Ascending aorta (tissue), 2 donors: ENCODE measurements around the gene RBM33. TPM values are rescaled to one million over a fixed set of nuclear protein-coding genes. Genes with fewer than 3 reads are reported as not detected.

Experiments
- DNase-seq, 2 donors: peaks; one replicate each; pipeline ENCODE4 v3.0.0-alpha.2; 2019; ENCODE audit warnings: low spot score in 2 of 2
- H3K27ac ChIP-seq, 2 donors: fragments of 200-600 bp; sonication (generic); one replicate each; pipeline ENCODE4 v1.5.1; 2016 to 2017; ENCODE audit warnings: mild to moderate bottlenecking in 1 of 2
- H3K27me3 ChIP-seq: fragments of 200-600 bp; sonication (generic); one replicate; pipeline ENCODE4 v1.5.1; 2017
- H3K36me3 ChIP-seq, 2 donors: fragments of 200-600 bp; sonication (generic); one replicate each; pipeline ENCODE4 v1.5.1; 2016
- H3K4me1 ChIP-seq, 2 donors: fragments of 200-600 bp; sonication (generic); one replicate each; pipeline ENCODE4 v1.5.1; 2016 to 2017; ENCODE audit warnings: mild to moderate bottlenecking in 1 of 2
- H3K4me3 ChIP-seq, 2 donors: fragments of 200-600 bp; sonication (generic); one replicate each; pipeline ENCODE4 v1.5.1; 2016 to 2017; ENCODE audit warnings: mild to moderate bottlenecking in 1 of 2
- H3K9me3 ChIP-seq, 2 donors: fragments of 200-600 bp; sonication (generic); one replicate each; pipeline ENCODE4 v1.5.1; 2016
- CTCF ChIP-seq, 3 experiments: fragments of 200-600 bp in 2 of 3; fragments of 450-650 bp in 1 of 3; sonication (generic) in 2 of 3; IDR thresholded peaks; one replicate each; pipeline ENCODE4 v1.5.1; 2016 to 2019; ENCODE audit warnings: antibody characterized with exemption in 3 of 3, mild to moderate bottlenecking in 1 of 3, moderate library complexity in 1 of 3
- intact Hi-C: fragments of 100-400 bp; cut with DNase I; formaldehyde crosslinking; loops from one replicate; pipeline ENCODE4 v1.15.1; 2023
- total RNA-seq: library from RNA; depleted of rRNA; stranded (reverse); fragments of >200 nt; gene quantifications from one replicate; pipeline ENCODE4 v1.1.0, GENCODE V29; 2016

RBM33 gene
- total RNA-seq, 1 donor from 2014 or later: 44.2 TPM

- intact Hi-C loops: no loop called here
- no peaks in the 10 kb centered on the region for H3K27me3 ChIP-seq
- H3K4me3 ChIP-seq: no peak overlapping the region
These were observed 173.8 kb downstream of the RBM33 start for GRCh38 chr7:155818154-155818819.

GRCh38 chr7:155818820-155819168, 174.3 kb downstream of the RBM33 start:
- Histone ChIP-seq H3K36me3 (no peaks in the 10 kb centered on the region), H3K27ac (no peak overlapping the region), H3K9me3 (no peaks in the 10 kb centered on the region), H3K4me3 (no peak overlapping the region), H3K27me3 (no peaks in the 10 kb centered on the region), H3K4me1 (no peaks in the 10 kb centered on the region)
- intact Hi-C loops: no loop called here
- DNase-seq: no peak
- TF ChIP-seq CTCF (IDR thresholded peaks at IDR 0.05): no peak

More at GRCh38 chr7:155818154-155818819, 173.8 kb downstream of the RBM33 start:
- Histone ChIP-seq H3K27ac (no peak overlapping the region), H3K36me3 (no peaks in the 10 kb centered on the region), H3K9me3 (no peaks in the 10 kb centered on the region), H3K4me1 (no peaks in the 10 kb centered on the region)
- no peak for DNase-seq
- TF ChIP-seq CTCF (IDR thresholded peaks at IDR 0.05): no peak

GRCh38 chr7:155819186-155819585, 174.7 kb downstream of the RBM33 start:
- Histone ChIP-seq H3K27ac (no peak overlapping the region), H3K4me3 (no peak overlapping the region), H3K4me1 (no peaks in the 10 kb centered on the region), H3K27me3 (no peaks in the 10 kb centered on the region), H3K36me3 (no peaks in the 10 kb centered on the region), H3K9me3 (no peaks in the 10 kb centered on the region)
- intact Hi-C loops: no loop called here
- no peak for DNase-seq
- TF ChIP-seq CTCF (IDR thresholded peaks at IDR 0.05): no peak

GRCh38 chr7:155820246-155820645, 175.8 kb downstream of the RBM33 start:
- Histone ChIP-seq H3K4me3 (no peak overlapping the region), H3K27me3 (no peaks in the 10 kb centered on the region), H3K4me1 (no peaks in the 10 kb centered on the region), H3K36me3 (no peaks in the 10 kb centered on the region), H3K27ac (no peak overlapping the region), H3K9me3 (no peaks in the 10 kb centered on the region)
- intact Hi-C loops: no loop called here
- no peak for TF ChIP-seq CTCF (IDR thresholded peaks at IDR 0.05)
- no peak for DNase-seq

GRCh38 chr7:155820788-155821187, 176.3 kb downstream of the RBM33 start:
- Histone ChIP-seq H3K4me3 (no peak overlapping the region), H3K9me3 (no peaks in the 10 kb centered on the region), H3K36me3 (no peaks in the 10 kb centered on the region), H3K27me3 (no peaks in the 10 kb centered on the region), H3K27ac (no peak overlapping the region), H3K4me1 (no peaks in the 10 kb centered on the region)
- no peak for DNase-seq
- TF ChIP-seq CTCF (IDR thresholded peaks at IDR 0.05): no peak
- intact Hi-C loops: no loop called here

GRCh38 chr7:155821851-155822250, 177.4 kb downstream of the RBM33 start:
- no peaks in the 10 kb centered on the region for H3K27me3 ChIP-seq
- intact Hi-C loops: no loop called here
- H3K9me3 ChIP-seq: no peaks in the 10 kb centered on the region

More at GRCh38 chr7:155821851-155822250, 177.4 kb downstream of the RBM33 start:
- H3K36me3 ChIP-seq: no peaks in the 10 kb centered on the region
- no peak overlapping the region for H3K4me3 ChIP-seq
- TF ChIP-seq CTCF (IDR thresholded peaks at IDR 0.05): no peak
- H3K4me1 ChIP-seq: no peaks in the 10 kb centered on the region
- no peak for DNase-seq
- no peak overlapping the region for H3K27ac ChIP-seq
